K562 (cell line): ENCODE results near the gene IFRD1. TPM values are rescaled to one million over a fixed set of nuclear protein-coding genes. Genes with fewer than 3 reads are reported as not detected.

Source experiments
- ATAC-seq: fragments of 200-7000 bp; cut with Tn5 transposase; 3 replicates; pipeline ENCODE4 v1.9.1; 2020; ENCODE audit warnings: moderate library complexity
- BruUV-seq: library from RNA; stranded (reverse); fragments of 400-500 nt; replicated peaks from 2 replicates; lab custom pipeline; 2021; lab: Mats Ljungman, UMichigan
- CTCF ChIA-PET: fragments of 300-600 bp; formaldehyde crosslinking; extraction: SDS; loops from one replicate; lab custom pipeline; 2021; ENCODE audit warnings: low intra/inter-chr PET ratio; lab: Yijun Ruan, JAX
- POLR2A ChIA-PET: fragments of 300-600, 350-650 bp; sonication (Branson Sonifier 250); formaldehyde crosslinking; extraction: SDS; loops from one replicate; lab custom pipeline; 2021; ENCODE audit warnings: antibody characterized with exemption, inconsistent platforms; lab: Yijun Ruan, JAX
- DNase-seq, 4 experiments: peaks; one replicate each; pipeline versions ENCODE4 v3.0.0 to v3.0.0-alpha.2; 2011 to 2018; ENCODE audit warnings: low spot score in 3 of 4, mixed read lengths in 3 of 4; ENCODE audit errors: extremely low read depth in 1 of 4
- FAIRE-seq: peaks from 2 replicates; lab custom pipeline; 2011; peaks lifted over from hg19 to GRCh38; lab: Jason Lieb, UNC
- H2AFZ ChIP-seq: 2 replicates; pipeline ENCODE4 v1.6.0; 2011; ENCODE audit warnings: low read depth, low read length, control low read depth, inconsistent platforms
- H3K27ac ChIP-seq: fragments of 200-600 bp; 3 replicates; pipeline ENCODE4 v1.8.0; 2011; ENCODE audit warnings: low read depth, mild to moderate bottlenecking, control low read depth, inconsistent platforms, low read length, moderate library complexity, mixed read lengths; ENCODE audit errors: extremely low read depth
- H3K27me3 ChIP-seq, 2 experiments: fragments of 300-600 bp in 1 of 2; 2 replicates in 1 of 2; 3 replicates in 1 of 2; pipeline versions ENCODE4 v1.6.0 to v1.8.0; 2011; ENCODE audit warnings: inconsistent platforms in 2 of 2, low read length in 2 of 2, mild to moderate bottlenecking in 1 of 2, mixed read lengths in 1 of 2, moderate library complexity in 1 of 2; ENCODE audit not compliant: control insufficient read depth in 2 of 2, insufficient read depth in 2 of 2
- H3K36me3 ChIP-seq: fragments of 300-600 bp; 3 replicates; pipeline ENCODE4 v1.8.0; 2011; ENCODE audit warnings: mild to moderate bottlenecking, low read length, inconsistent platforms; ENCODE audit not compliant: control insufficient read depth, insufficient read depth
- H3K4me1 ChIP-seq, 2 experiments: fragments of 200-600 bp in 1 of 2; replicated peaks in 1 of 2; 2 replicates in 1 of 2; 3 replicates in 1 of 2; pipeline versions ENCODE4 v1.5.1 to v1.8.0; 2011; ENCODE audit warnings: inconsistent platforms in 2 of 2, low read length in 2 of 2, mild to moderate bottlenecking in 1 of 2, mixed read lengths in 1 of 2, moderate library complexity in 1 of 2; ENCODE audit not compliant: control insufficient read depth in 2 of 2, insufficient read depth in 2 of 2
- H3K4me2 ChIP-seq: 2 replicates; pipeline ENCODE4 v1.6.1; 2011; ENCODE audit warnings: low read length, control low read depth, inconsistent platforms, mixed read lengths; ENCODE audit not compliant: insufficient read depth
- H3K4me3 ChIP-seq: fragments of 200-600 bp; sonication (generic), shearing (Covaris generic); 2 replicates; pipeline ENCODE4 v1.5.1; 2016; ENCODE audit warnings: control low read depth, inconsistent platforms
- H3K79me2 ChIP-seq: fragments of 200-600 bp; 3 replicates; pipeline ENCODE4 v1.8.0; 2011; ENCODE audit warnings: low read length, inconsistent platforms; ENCODE audit not compliant: control insufficient read depth, insufficient read depth
- H3K9ac ChIP-seq, 2 experiments: 2 replicates each; pipeline versions ENCODE4 v1.6.0 to v1.6.1; 2011; ENCODE audit warnings: low read depth in 2 of 2, low read length in 2 of 2, control low read depth in 1 of 2, inconsistent platforms in 1 of 2, mild to moderate bottlenecking in 1 of 2, mixed read lengths in 1 of 2; ENCODE audit not compliant: insufficient read depth in 1 of 2
- H3K9me1 ChIP-seq: one replicate; pipeline ENCODE4 v1.6.0; 2011; ENCODE audit warnings: inconsistent platforms, mild to moderate bottlenecking, low read length, moderate library complexity; ENCODE audit not compliant: control insufficient read depth, insufficient read depth
- H3K9me3 ChIP-seq: replicated peaks from 2 replicates; pipeline ENCODE4 v1.5.1; 2011; ENCODE audit warnings: low read depth, low read length, inconsistent platforms; ENCODE audit not compliant: control insufficient read depth, insufficient read depth
- H4K20me1 ChIP-seq: replicated peaks from 2 replicates; pipeline ENCODE4 v1.6.1; 2011; ENCODE audit warnings: low read length, inconsistent platforms, mixed read lengths; ENCODE audit not compliant: control insufficient read depth, insufficient read depth
- ESRRB ChIP-seq: fragments of 250-450 bp; sonication (Bioruptor Pico); IDR thresholded peaks from 2 replicates; pipeline ENCODE4 v1.5.0; 2020; ENCODE audit warnings: mild to moderate bottlenecking, moderate library complexity, borderline replicate concordance
- HCFC1 ChIP-seq: IDR thresholded peaks from 2 replicates; pipeline ENCODE4 v1.6.1; 2012; ENCODE audit warnings: low read depth, low read length, improper control_type of control experiment
- KLF10 ChIP-seq: fragments of 250-450 bp; sonication (Bioruptor Pico); IDR thresholded peaks from 2 replicates; pipeline ENCODE4 v1.6.1; 2021; ENCODE audit warnings: matching md5 sums
- NFIC ChIP-seq: fragments of 450-650 bp; IDR thresholded peaks from 2 replicates; pipeline ENCODE4 v1.6.1; 2017; ENCODE audit warnings: mild to moderate bottlenecking, inconsistent platforms
- PPARD ChIP-seq: fragments of 250-450 bp; sonication (Bioruptor Pico); IDR thresholded peaks from 2 replicates; pipeline ENCODE4 v1.8.0; 2022; ENCODE audit warnings: inconsistent platforms, mild to moderate bottlenecking, moderate library complexity
- RBFOX2 ChIP-seq: fragments of 200-400 bp; formaldehyde crosslinking; IDR thresholded peaks from 2 replicates; pipeline ENCODE4 v1.6.1; 2017; ENCODE audit warnings: low read depth, mild to moderate bottlenecking, low read length, moderate library complexity
- RNF2 ChIP-seq: sonication (generic); IDR thresholded peaks from 2 replicates; pipeline ENCODE4 v1.6.1; 2016
- SMAD2 ChIP-seq: fragments of 150-350 bp; IDR thresholded peaks from 2 replicates; pipeline ENCODE4 v1.6.1; 2014; ENCODE audit warnings: low read depth, mild to moderate bottlenecking, low read length
- SMARCA4 ChIP-seq: fragments of 450-650 bp; IDR thresholded peaks from 2 replicates; pipeline ENCODE4 v1.6.1; 2016
- SP1 ChIP-seq: sonication (generic); formaldehyde crosslinking; IDR thresholded peaks from 2 replicates; pipeline ENCODE4 v1.8.1; 2022; ENCODE audit warnings: mild to moderate bottlenecking, missing genetic modification reagents
- TAF1 ChIP-seq: IDR thresholded peaks from 2 replicates; pipeline ENCODE4 v1.6.1; 2011; ENCODE audit warnings: mild to moderate bottlenecking, low read length, moderate library complexity; ENCODE audit not compliant: insufficient read depth, control insufficient read depth, severe bottlenecking; ENCODE audit errors: extremely low read depth
- ZNF224 ChIP-seq: sonication (generic); formaldehyde crosslinking; IDR thresholded peaks from 2 replicates; pipeline ENCODE4 v1.8.0; 2022; ENCODE audit warnings: mild to moderate bottlenecking, missing genetic modification reagents
- ZNF23 ChIP-seq: fragments of 250-450 bp; sonication (Bioruptor Pico); IDR thresholded peaks from 2 replicates; pipeline ENCODE4 v1.4.0; 2020; ENCODE audit warnings: mild to moderate bottlenecking
- ZNF766 ChIP-seq: fragments of 200-800 bp; sonication (Bioruptor generic); conservative IDR thresholded peaks from 2 replicates; pipeline ENCODE4 v1.6.1; 2016; ENCODE audit warnings: missing genetic modification characterization, missing compliant biosample characterization
- WGBS: fragments of 100-300 bp; shearing (Covaris generic); methylation state at CpG from one replicate; pipeline ENCODE4 v1.1.6; 2016; ENCODE audit warnings: low coverage, mixed read lengths; ENCODE audit not compliant: insufficient coverage; ENCODE audit errors: missing lambda C conversion rate; 5-methylcytosine and 5-hydroxymethylcytosine counted together
- in situ Hi-C: fragments of 300-500 bp; cut with MboI; formaldehyde crosslinking; loops from 4 replicates; pipeline ENCODE4 v1.15.0; 2018; ENCODE audit warnings: inconsistent platforms, mixed read lengths
- intact Hi-C: fragments of 100-400 bp; cut with micrococcal nuclease; formaldehyde crosslinking; loops from 2 replicates; pipeline ENCODE4 v1.14.2; 2022
- polyA plus RNA-seq, 8 experiments: library from polyadenylated mRNA; depleted of rRNA in 4 of 8; stranded (reverse) in 5 of 8; unstranded in 3 of 8; fragments of >200 nt; fragmentation: Nextera tagmentation in 2 of 8; fragmentation: Illumina TruSeq in 1 of 8; extraction: Ambion mirVana in 2 of 8; extraction: Trizol in 1 of 8; gene quantifications; 2 replicates each; pipeline versions ENCODE4 v1.2.1 to v1.2.3, GENCODE V29; 2011 to 2014; ENCODE audit warnings: inconsistent platforms in 1 of 8, missing spikeins in 1 of 8
- total RNA-seq, 7 experiments: library from RNA; depleted of rRNA in 6 of 7; stranded (reverse); fragments of >200 nt in 6 of 7; fragmentation: Illumina TruSeq in 2 of 7; extraction: Trizol in 2 of 7; gene quantifications; 2 replicates each; pipeline versions ENCODE4 v1.2.1 to v1.2.3, GENCODE V29; 2011 to 2021; ENCODE audit warnings: low replicate concordance in 1 of 7
- TF ChIP-seq, protein P1 (sequence below): sonication (generic); formaldehyde crosslinking; IDR thresholded peaks from 2 replicates; pipeline ENCODE4 v1.4.0; 2020; ENCODE audit warnings: mild to moderate bottlenecking, missing genetic modification reagents
- TF ChIP-seq, protein P2 (sequence below): fragments of 450-650 bp; formaldehyde crosslinking; IDR thresholded peaks from 2 replicates; pipeline ENCODE4 v1.4.0; 2020; ENCODE audit warnings: mild to moderate bottlenecking

The IFRD1 gene
- total and polyA plus RNA-seq, 9 of the 15 experiments (the other 6 are each of a cell fraction or from before 2014, with no cell fraction given), result 27.6 to 81.8 (median 68.1) TPM

DNA sequence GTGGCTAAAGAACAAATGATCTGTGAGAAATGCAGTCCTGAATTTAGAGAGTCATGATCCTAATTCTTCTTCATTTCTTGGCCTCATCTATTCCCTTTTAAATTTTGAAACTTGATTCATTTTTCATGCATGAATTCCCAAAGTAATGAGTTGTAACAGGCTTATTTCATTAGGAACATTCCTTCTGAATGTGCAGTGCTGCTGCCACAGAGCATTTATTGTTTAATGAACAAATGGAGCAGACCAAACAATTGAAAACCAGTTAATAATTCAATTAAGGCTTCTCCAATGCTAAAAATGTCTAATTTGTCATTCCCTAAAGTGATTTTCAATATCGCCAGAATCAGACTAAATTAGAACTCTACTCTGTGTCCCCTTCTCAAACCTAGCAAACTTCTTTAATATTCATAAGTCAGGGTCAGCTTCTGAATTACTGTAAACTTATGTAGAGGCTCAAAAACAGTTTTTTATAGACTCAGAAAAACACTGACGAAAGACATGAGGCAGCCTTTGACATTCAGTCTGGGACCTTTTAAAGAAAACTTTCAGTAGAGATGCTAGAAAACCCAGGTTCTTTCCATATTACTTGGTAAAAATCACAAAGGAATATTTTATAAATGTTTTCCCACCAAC is 45.0 kb downstream of the IFRD1 start:
- no peaks in the 10 kb centered on the region for H3K9me1 ChIP-seq
- no peaks in the 10 kb centered on the region for H3K4me1 ChIP-seq
- intact Hi-C loops, result loop anchor here (1.0 to 10.0 kb wide), 4 partner anchors 290 to 754 kb away; partner anchors contain the start of genes DOCK4 and ZNF277
- no peak overlapping the region for H3K4me3 ChIP-seq
- 6% methylated on average over 2 of the region's 2 CpGs for WGBS
- ChIA-PET CTCF (interaction anchor here (0.6 to 3.2 kb wide), 4 partner anchors 34 to 753 kb away, joined by 3 to 28 read pairs (median 10); no protein-coding TSS in a partner anchor), POLR2A (no interaction called here)
- ATAC-seq, result no peak
- H3K9ac ChIP-seq, result no peak overlapping the region
- H3K79me2 ChIP-seq, result no peaks in the 10 kb centered on the region
- no peak overlapping the region for H3K4me2 ChIP-seq
- no peaks in the 10 kb centered on the region for H4K20me1 ChIP-seq
- no peak overlapping the region for H2AFZ ChIP-seq
- in situ Hi-C loops, result no loop called here
- no peak for FAIRE-seq
- TF ChIP-seq KLF10, result no peak
- TF ChIP-seq SP1 (CRISPR knock-in tag), result no peak
- no peak for TF ChIP-seq SMARCA4
- no peak for TF ChIP-seq TAF1
- TF ChIP-seq ESRRB (CRISPR knock-in tag), result no peak
- TF ChIP-seq HCFC1, result no peak
- no peak for TF ChIP-seq NFIC
- TF ChIP-seq ZNF23 (CRISPR knock-in tag), result no peak
- no peak for TF ChIP-seq ZNF224 (CRISPR knock-in tag)
- TF ChIP-seq, protein P1, sequence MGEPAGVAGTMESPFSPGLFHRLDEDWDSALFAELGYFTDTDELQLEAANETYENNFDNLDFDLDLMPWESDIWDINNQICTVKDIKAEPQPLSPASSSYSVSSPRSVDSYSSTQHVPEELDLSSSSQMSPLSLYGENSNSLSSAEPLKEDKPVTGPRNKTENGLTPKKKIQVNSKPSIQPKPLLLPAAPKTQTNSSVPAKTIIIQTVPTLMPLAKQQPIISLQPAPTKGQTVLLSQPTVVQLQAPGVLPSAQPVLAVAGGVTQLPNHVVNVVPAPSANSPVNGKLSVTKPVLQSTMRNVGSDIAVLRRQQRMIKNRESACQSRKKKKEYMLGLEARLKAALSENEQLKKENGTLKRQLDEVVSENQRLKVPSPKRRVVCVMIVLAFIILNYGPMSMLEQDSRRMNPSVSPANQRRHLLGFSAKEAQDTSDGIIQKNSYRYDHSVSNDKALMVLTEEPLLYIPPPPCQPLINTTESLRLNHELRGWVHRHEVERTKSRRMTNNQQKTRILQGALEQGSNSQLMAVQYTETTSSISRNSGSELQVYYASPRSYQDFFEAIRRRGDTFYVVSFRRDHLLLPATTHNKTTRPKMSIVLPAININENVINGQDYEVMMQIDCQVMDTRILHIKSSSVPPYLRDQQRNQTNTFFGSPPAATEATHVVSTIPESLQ (CRISPR knock-in tag), result no peak
- TF ChIP-seq, protein P2, sequence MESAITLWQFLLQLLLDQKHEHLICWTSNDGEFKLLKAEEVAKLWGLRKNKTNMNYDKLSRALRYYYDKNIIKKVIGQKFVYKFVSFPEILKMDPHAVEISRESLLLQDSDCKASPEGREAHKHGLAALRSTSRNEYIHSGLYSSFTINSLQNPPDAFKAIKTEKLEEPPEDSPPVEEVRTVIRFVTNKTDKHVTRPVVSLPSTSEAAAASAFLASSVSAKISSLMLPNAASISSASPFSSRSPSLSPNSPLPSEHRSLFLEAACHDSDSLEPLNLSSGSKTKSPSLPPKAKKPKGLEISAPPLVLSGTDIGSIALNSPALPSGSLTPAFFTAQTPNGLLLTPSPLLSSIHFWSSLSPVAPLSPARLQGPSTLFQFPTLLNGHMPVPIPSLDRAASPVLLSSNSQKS (CRISPR knock-in tag), result no peak
- no peak for TF ChIP-seq RBFOX2
- no peak for TF ChIP-seq RNF2
- TF ChIP-seq SMAD2, result no peak
- no peak for TF ChIP-seq PPARD (CRISPR knock-in tag)
- TF ChIP-seq ZNF766 (CRISPR knock-in tag), result no peak
- DNase-seq, result no peak
- no peaks in the 10 kb centered on the region for H3K36me3 ChIP-seq
- no TSS peak for BruUV-seq
- H3K27ac ChIP-seq, result no peak overlapping the region
- H3K27me3 ChIP-seq, result peaks cover 11 to 13% of the 10 kb centered on the region in 2 experiments
- no peaks in the 10 kb centered on the region for H3K9me3 ChIP-seq
